Adrenal gland (tissue), 5 donors: ENCODE measurements around the gene PTPRD.

Experiments used
- CTCF ChIP-seq, 6 experiments: fragments of 450-650 bp in 4 of 6; fragments of 200-600 bp in 2 of 6; sonication (generic) in 1 of 6; IDR thresholded peaks; 1 replicate in 5 of 6; 2 replicates in 1 of 6; pipeline versions ENCODE4 v1.5.1 to v1.8.0; 2016 to 2021; ENCODE audit warnings: antibody characterized with exemption in 6 of 6, mild to moderate bottlenecking in 2 of 6, moderate library complexity in 1 of 6
- POLR2A ChIP-seq, 2 donors: fragments of 450-650 bp; IDR thresholded peaks; one replicate each; pipeline ENCODE4 v1.6.1; 2017; ENCODE audit warnings: antibody characterized with exemption in 2 of 2, mild to moderate bottlenecking in 2 of 2, moderate library complexity in 1 of 2
- donor health status: DM: no; HTN: no; CAD: no.

- TF ChIP-seq CTCF (IDR thresholded peaks at IDR 0.05) (no peak), POLR2A (IDR thresholded peaks at IDR 0.05) (no peak)
Observed at GRCh38 chr9:9299134-9299533, 1313.7 kb downstream of the PTPRD start.
